Heart left ventricle (tissue), 16 donors: ENCODE data around the gene DCHS2. TPM values are rescaled to one million over a fixed set of nuclear protein-coding genes. Genes with fewer than 3 reads are reported as not detected.

Source experiments
- ATAC-seq, 4 donors: fragments of 200-7000 bp; cut with Tn5 transposase; one replicate each; pipeline ENCODE4 v1.9.1; 2020 to 2022; ENCODE audit warnings: moderate library complexity in 4 of 4, mild to moderate bottlenecking in 3 of 4, moderate number of reproducible peaks in 1 of 4
- DNase-seq, 5 donors: peaks; one replicate each; pipeline ENCODE4 v3.0.0-alpha.2; 2020
- H3K27ac ChIP-seq, 12 donors: fragments of 200-600 bp; sonication (generic) in 4 of 12; one replicate each; pipeline versions ENCODE4 v1.5.0 to v1.8.0; 2016 to 2022; ENCODE audit warnings: mild to moderate bottlenecking in 2 of 12
- H3K27me3 ChIP-seq, 9 donors: fragments of 200-600 bp; sonication (generic) in 2 of 9; one replicate each; pipeline versions ENCODE4 v1.5.1 to v1.8.0; 2016 to 2022; ENCODE audit warnings: mild to moderate bottlenecking in 3 of 9
- H3K36me3 ChIP-seq, 9 donors: fragments of 200-600 bp; sonication (generic) in 2 of 9; one replicate each; pipeline versions ENCODE4 v1.5.0 to v1.8.0; 2018 to 2022; ENCODE audit warnings: mild to moderate bottlenecking in 2 of 9
- H3K4me1 ChIP-seq, 12 donors: fragments of 200-600 bp; sonication (generic) in 4 of 12; one replicate each; pipeline versions ENCODE4 v1.5.0 to v1.8.0; 2016 to 2022; ENCODE audit warnings: mild to moderate bottlenecking in 3 of 12
- H3K4me3 ChIP-seq, 12 donors: fragments of 200-600 bp; sonication (generic) in 4 of 12; one replicate each; pipeline versions ENCODE4 v1.5.0 to v1.8.0; 2017 to 2022; ENCODE audit warnings: mild to moderate bottlenecking in 9 of 12, moderate library complexity in 4 of 12
- H3K9me3 ChIP-seq, 12 donors: fragments of 200-600 bp; sonication (generic) in 4 of 12; one replicate each; pipeline versions ENCODE4 v1.5.0 to v1.8.0; 2016 to 2022; ENCODE audit warnings: mild to moderate bottlenecking in 1 of 12
- POLR2A ChIP-seq, 2 donors: fragments of 450-650 bp; IDR thresholded peaks; one replicate each; pipeline ENCODE4 v1.6.1; 2017; ENCODE audit warnings: antibody characterized with exemption in 2 of 2, mild to moderate bottlenecking in 2 of 2, moderate library complexity in 2 of 2
- whole genome bisulfite sequencing, 4 donors: extraction: QIAGEN DNeasy Blood & Tissue Kit in 2 of 4; methylation state at CpG; one replicate each; pipeline versions ENCODE4 v1.1.5 to v1.1.7; 2013 to 2018; 5-methylcytosine and 5-hydroxymethylcytosine counted together
- intact Hi-C, 10 donors: fragments of 100-400 bp; cut with DNase I; formaldehyde crosslinking; loops; one replicate each; pipeline versions ENCODE4 v1.11.1 to v1.14.2; 2022
- long read RNA-seq, 3 donors: library from polyadenylated mRNA; unstranded; transcript quantifications; one replicate each; pipeline ENCODE4 v2.0.0, GENCODE V29; 2020 to 2021
- polyA plus RNA-seq, 2 donors: library from polyadenylated mRNA; stranded (reverse); fragments of 200-250 nt; gene quantifications; one replicate each; pipeline ENCODE4 v1.2.3, GENCODE V29; 2013
- total RNA-seq, 9 donors: library from RNA; depleted of rRNA in 2 of 9; stranded (reverse); fragments of >200 nt in 2 of 9; fragmentation: NEBNext Ultra II Directional in 3 of 9; extraction: Animal tissue kit (Norgen Biotek cat#: 25700) in 3 of 9; gene quantifications; one replicate each; pipeline versions ENCODE4 v1.1.0 to v1.2.4, GENCODE V29; 2016 to 2023
- TF ChIP-seq, protein P1 (sequence below), 12 donors: fragments of 200-600 bp; sonication (generic) in 4 of 12; IDR thresholded peaks; one replicate each; pipeline versions ENCODE4 v1.5.0 to v1.8.0; 2018 to 2022; ENCODE audit warnings: antibody characterized with exemption in 12 of 12, mild to moderate bottlenecking in 5 of 12
- donor health status: ischemic (EF 13 %, LVEDD 7.1; RV severe dilation, severe dysfunction).
- donor health status: healthy with polysubstance abuse.
- donor health status: DM: no; HTN: yes; CAD: no.
- donor health status: DM: no; HTN: no; CAD: no.
- donor health status: ischemic (EF 25% LVEDD 6.9; RV normal size, moderate dysfunction).
- donor health status: ischemic (EF 25% LVEDD 5.7; RV mildly dilated, moderate dysfunction).
- donor health status: healthy.
- donor health status: DM: yes; HTN: yes; CAD: no.
- donor health status: ischemic (EF 35%, LVEDD 5.7; RV mildly dilated, moderate dysfunction).
- donor health status: nonischemic (EF 11% LVEDD 7.7; RV severe dilation, severe dysfunction).
- donor health status: DM: yes; HTN: yes; CAD: no.
- donor health status: PGD.
- donor health status: ischemic (EF 29% LVEDD 5.4; RV normal size, mild dysfunction).
- donor health status: nonischemic (EF 23%, LVEDD 6.1; RV moderate dilation, normal function).

The DCHS2 gene, protein sequence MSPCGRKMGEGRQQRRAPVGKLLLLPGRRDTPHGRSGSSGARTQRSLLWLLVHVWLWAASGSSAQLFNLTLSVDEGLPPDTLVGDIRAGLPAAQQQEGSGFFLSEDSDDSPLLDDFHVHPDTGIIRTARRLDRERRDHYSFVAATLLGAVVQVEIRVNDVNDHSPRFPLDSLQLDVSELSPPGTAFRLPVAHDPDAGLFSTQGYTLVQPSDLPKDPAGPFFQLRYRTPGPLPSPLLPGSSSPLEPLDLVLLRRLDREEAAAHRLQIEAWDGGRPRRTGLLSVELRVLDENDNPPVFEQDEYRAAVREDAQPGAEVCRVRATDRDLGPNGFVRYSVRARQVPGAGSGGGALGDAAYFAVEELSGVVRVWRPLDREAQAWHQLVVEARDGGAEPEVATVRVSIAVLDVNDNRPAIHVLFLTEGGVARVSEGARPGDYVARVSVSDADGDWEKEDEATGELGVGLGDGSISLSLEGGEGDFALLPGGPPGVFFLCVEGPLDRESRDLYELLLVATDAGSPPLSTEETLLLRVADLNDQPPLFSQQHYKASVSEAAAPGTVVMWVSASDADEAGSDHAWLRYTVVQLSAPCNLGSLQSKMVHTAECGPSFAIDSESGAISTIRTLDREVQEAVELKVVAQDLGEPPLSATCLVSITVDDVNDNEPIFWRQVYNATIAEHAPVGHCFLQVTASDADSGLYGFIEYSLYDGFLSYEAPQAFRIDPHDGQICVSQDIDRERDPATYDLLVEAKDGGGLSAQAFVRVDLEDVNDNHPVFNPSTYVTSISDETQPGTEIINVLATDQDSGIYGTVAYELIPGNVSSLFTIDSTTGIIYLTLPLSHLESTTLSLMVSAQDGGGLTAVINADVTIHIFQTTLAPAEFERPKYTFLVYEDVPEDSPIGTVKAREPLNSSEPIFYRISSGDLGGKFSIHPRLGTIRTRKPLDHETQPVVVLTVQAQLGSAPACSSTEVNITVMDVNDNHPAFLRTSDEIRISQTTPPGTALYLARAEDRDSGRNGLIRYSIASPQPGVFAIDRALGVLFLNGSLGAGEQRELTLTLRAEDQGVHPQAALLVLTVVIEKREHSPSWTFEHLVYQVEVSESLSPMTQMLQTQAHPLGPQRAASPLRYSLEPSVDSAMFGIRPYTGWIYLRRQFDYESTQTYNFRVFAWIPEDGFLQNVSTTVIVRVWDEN (N-terminal part only)
- total RNA-seq (under 1 TPM in 5 of 9 donors, not detected in 4; 0.10 to 0.49 (median 0.16) TPM), polyA plus RNA-seq (under 1 TPM in 1 of 2 donors, not detected in 1; under 0.01 TPM)
- long read RNA-seq, donor 1, result 0 reads
- long read RNA-seq, donor 2, result 0 reads
- long read RNA-seq, donor 3, result 0 reads

DNA sequence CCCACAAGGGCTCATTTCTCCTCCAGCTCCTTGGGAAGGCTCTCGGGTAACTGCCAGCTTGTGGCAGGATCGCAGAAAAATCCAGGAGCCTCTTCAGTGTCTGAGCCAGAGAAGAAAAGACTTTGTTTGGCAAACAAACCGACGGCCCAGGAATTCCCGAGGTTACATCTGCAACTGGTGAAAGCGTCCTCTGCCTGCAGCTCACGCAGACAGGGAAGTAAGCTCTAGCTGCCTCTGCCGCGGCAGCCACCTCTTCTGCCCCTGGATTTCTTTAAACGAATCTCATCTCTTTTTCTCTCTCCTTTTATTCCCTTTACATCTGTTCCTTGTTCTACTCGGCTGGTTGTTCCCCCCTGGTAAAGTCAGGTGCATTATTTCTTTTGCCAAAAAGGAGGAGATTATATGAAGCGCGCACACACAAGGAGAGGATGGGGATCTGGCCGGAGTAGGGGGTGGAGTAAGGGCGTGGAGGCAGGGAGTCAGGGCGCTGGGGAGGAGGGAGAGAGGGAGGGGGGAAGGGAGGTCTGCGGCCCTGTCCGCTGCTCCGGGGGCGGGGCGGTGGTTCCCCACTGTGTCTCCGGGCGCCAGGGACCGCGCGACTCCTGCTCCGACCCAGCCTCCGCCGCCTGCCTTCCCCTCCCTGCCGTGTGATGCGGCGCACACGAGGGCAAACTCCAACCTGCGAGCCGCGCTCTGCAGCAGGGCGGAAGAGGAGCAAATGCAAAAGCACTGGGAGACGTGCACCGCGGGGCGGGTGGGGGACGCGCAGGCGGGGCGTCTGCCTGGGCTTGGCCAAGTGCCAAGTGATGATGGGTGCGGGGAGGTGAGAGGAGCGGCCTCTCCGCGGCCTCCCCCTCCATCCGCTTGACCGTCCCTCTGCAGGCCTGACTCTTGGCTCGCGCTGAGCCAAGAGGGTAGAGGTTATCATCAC lies at the start of gene DCHS2:
Gene DCHS2, minus strand, starts transcription at position 459 of the 931 bp plus-strand sequence. Its CDS starts 444 bp downstream, at position 15.
- WGBS, 4 donors, result 1% methylated on average over 41 to 53 of the region's 53 CpGs
- no peak for TF ChIP-seq POLR2A (IDR thresholded peaks at IDR 0.05)
- TF ChIP-seq, protein P1, sequence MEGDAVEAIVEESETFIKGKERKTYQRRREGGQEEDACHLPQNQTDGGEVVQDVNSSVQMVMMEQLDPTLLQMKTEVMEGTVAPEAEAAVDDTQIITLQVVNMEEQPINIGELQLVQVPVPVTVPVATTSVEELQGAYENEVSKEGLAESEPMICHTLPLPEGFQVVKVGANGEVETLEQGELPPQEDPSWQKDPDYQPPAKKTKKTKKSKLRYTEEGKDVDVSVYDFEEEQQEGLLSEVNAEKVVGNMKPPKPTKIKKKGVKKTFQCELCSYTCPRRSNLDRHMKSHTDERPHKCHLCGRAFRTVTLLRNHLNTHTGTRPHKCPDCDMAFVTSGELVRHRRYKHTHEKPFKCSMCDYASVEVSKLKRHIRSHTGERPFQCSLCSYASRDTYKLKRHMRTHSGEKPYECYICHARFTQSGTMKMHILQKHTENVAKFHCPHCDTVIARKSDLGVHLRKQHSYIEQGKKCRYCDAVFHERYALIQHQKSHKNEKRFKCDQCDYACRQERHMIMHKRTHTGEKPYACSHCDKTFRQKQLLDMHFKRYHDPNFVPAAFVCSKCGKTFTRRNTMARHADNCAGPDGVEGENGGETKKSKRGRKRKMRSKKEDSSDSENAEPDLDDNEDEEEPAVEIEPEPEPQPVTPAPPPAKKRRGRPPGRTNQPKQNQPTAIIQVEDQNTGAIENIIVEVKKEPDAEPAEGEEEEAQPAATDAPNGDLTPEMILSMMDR (IDR thresholded peaks at IDR 0.05), result no peak
- H3K27me3 ChIP-seq, result peaks cover 14 to 70% (median 45%) of the 10 kb centered on the region in 9 donors
- H3K36me3 ChIP-seq, result no peaks in the 10 kb centered on the region
- ATAC-seq (peak; percentile 29 to 70 (median 46)), DNase-seq (peak in 3 of 5 donors; percentile 19 to 66 (median 32))
- peak within 1 kb of the TSS in 1 of 12 donors; percentile 63 for H3K27ac ChIP-seq
- intact Hi-C loops, result no loop called here
- H3K9me3 ChIP-seq, result no peaks in the 10 kb centered on the region
- peak within 1 kb of the TSS in 11 of 12 donors; percentile 12 to 50 (median 38) for H3K4me3 ChIP-seq
- peaks cover 0 to 24% (median 7%) of the 10 kb centered on the region in 12 donors for H3K4me1 ChIP-seq

DNA sequence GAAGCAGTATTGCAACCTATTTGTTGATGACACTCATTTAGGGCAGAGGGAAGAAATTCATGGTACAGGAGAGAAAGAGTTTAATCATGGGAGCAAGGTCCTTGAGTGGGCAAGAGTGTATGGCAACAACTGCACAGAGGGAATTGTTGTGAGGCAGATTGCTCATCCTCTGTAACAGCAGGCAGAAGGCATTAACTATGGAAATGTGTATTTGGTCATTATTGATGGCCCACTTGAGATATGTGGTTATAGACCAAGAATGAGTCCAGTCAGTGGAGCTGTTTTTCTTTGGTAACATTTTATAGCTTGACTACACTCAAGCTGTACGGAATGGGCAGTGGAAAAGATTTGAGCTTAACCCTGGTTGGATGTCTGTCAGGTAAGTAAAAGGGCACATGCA lies 42.7 kb upstream of the DCHS2 start:
- WGBS, 4 donors, result 81 to 96% (median 86%) methylated on average over 1 of the region's 1 CpG
- Histone ChIP-seq H3K27me3 (no peaks in the 10 kb centered on the region), H3K36me3 (peaks cover 0 to 49% (median 38%) of the 10 kb centered on the region in 9 donors), H3K4me3 (no peak overlapping the region), H3K27ac (no peak overlapping the region), H3K9me3 (no peaks in the 10 kb centered on the region), H3K4me1 (no peaks in the 10 kb centered on the region)
- intact Hi-C loops, result no loop called here
- TF ChIP-seq, protein P1 (IDR thresholded peaks at IDR 0.05), result no peak
- TF ChIP-seq POLR2A (IDR thresholded peaks at IDR 0.05), result no peak
- ATAC-seq, result no peak
- DNase-seq, result no peak

DNA sequence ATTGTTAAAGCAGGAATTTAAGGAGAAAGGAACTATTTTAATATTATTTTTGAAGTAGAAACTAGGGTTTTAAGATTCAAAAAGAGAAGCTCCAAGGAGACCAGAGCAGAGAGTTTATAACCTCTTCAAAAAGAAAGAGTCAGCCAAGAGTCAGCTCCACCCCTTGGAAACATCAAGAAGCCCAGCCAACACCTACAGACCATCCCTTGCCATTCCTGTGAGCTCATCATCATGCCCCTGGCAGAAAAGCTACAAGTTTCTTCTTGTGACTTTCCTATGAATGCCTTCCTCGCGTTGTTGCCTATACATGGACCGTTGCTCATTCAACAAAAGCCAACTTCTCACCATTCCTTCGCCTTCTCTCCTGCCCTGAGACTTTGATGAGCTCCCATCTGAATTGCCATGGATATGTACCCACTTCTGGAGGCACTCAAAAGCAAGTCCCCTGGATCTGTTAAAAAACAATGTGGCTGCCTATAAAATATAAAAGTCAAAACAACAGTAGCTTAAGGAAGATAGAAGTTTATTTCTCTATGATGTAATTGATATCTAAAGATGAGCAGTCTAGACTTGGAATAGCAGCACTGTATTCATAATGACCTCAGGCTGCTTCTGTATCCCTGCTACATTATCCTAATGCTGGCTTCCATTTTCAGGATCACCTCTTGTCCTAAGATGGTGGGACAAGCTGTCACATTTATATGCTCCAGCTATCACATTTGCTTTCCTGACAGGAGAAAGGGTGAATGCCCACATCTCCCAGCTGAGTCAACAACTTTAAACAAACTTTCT lies 38.3 kb upstream of the DCHS2 start:
- Histone ChIP-seq H3K27ac (no peak overlapping the region), H3K4me1 (no peaks in the 10 kb centered on the region), H3K4me3 (no peak overlapping the region), H3K9me3 (no peaks in the 10 kb centered on the region), H3K27me3 (peaks cover 0 to 5% (median 0%) of the 10 kb centered on the region in 9 donors), H3K36me3 (peaks cover 0 to 7% (median 0%) of the 10 kb centered on the region in 9 donors)
- intact Hi-C loops, result no loop called here
- no peak for ATAC-seq
- WGBS, 4 donors, result 82 to 88% (median 85%) methylated on average over 4 of the region's 4 CpGs
- TF ChIP-seq, protein P1 (IDR thresholded peaks at IDR 0.05), result no peak
- TF ChIP-seq POLR2A (IDR thresholded peaks at IDR 0.05), result no peak
- DNase-seq, result no peak
